Stomach (tissue), 4 donors: Measurements from ENCODE around the gene KRTAP12-2.

Source experiments
- CTCF ChIP-seq, 7 experiments: fragments of 450-650 bp in 4 of 7; fragments of 200-600 bp in 3 of 7; sonication (generic) in 3 of 7; IDR thresholded peaks; one replicate each; pipeline ENCODE4 v1.5.1; 2016 to 2019; ENCODE audit warnings: antibody characterized with exemption in 7 of 7, control low read depth in 2 of 7, mild to moderate bottlenecking in 1 of 7
- EP300 ChIP-seq: sonication (generic); formaldehyde crosslinking; IDR thresholded peaks from one replicate; pipeline ENCODE4 v1.6.1; 2017; ENCODE audit warnings: antibody characterized with exemption
- POLR2A ChIP-seq, 4 donors: fragments of 450-650 bp; IDR thresholded peaks; one replicate each; pipeline ENCODE4 v1.6.1; 2016; ENCODE audit warnings: antibody characterized with exemption in 4 of 4, control low read depth in 2 of 4, mild to moderate bottlenecking in 1 of 4, moderate library complexity in 1 of 4
- POLR2AphosphoS5 ChIP-seq, 3 donors: sonication (generic); formaldehyde crosslinking; IDR thresholded peaks; one replicate each; pipeline ENCODE4 v1.6.1; 2016; ENCODE audit warnings: antibody characterized with exemption in 3 of 3

DNA sequence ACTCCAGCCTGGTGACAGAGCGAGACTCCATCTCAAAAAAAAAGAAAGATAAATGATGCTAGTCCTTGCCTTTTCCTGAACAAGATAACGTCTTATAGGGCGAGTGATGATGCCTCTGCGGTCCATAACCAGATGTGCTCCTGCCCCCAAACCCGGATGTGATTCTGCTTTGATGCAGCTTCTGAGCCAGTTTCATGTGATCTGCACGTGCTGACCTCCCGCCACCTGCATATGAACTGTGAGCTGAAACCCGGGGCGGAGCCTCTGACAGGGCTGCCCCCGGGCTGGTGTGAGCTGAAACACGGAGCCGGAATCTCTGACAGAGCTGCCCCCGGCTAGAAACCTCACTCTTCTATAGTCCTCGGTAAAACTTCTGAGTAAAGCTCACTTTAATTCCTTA lies 13.6 kb downstream of the KRTAP12-2 start:
- TF ChIP-seq CTCF (IDR thresholded peaks at IDR 0.05) (no peak), POLR2A (IDR thresholded peaks at IDR 0.05) (no peak), EP300 (no peak), POLR2AphosphoS5 (IDR thresholded peaks at IDR 0.05) (no peak)
